Hematopoietic multipotent progenitor cell treated with erythropoietin and hydrocortisone succinate and interleukin-3 and kit ligand, for 6 days (in vitro differentiated cells): Measurements from ENCODE around the gene ZNF205.
"Not testable (repeated sequence)": the region's sequence is repeated elsewhere in the genome, so short reads cannot be mapped to it uniquely, and the experiment has no call there.

Source experiments
- DNase-seq: peaks from one replicate; pipeline ENCODE4 v3.0.0-alpha.2; 2015

Gene ZNF205

GRCh38 chr16:3112058-3112880 lies at the start of gene ZNF205:
Gene ZNF205 (plus strand): TSS chr16:3112586. CDS start chr16:3113431, 845 bp downstream.
- peak; percentile 41 for DNase-seq

DNA sequence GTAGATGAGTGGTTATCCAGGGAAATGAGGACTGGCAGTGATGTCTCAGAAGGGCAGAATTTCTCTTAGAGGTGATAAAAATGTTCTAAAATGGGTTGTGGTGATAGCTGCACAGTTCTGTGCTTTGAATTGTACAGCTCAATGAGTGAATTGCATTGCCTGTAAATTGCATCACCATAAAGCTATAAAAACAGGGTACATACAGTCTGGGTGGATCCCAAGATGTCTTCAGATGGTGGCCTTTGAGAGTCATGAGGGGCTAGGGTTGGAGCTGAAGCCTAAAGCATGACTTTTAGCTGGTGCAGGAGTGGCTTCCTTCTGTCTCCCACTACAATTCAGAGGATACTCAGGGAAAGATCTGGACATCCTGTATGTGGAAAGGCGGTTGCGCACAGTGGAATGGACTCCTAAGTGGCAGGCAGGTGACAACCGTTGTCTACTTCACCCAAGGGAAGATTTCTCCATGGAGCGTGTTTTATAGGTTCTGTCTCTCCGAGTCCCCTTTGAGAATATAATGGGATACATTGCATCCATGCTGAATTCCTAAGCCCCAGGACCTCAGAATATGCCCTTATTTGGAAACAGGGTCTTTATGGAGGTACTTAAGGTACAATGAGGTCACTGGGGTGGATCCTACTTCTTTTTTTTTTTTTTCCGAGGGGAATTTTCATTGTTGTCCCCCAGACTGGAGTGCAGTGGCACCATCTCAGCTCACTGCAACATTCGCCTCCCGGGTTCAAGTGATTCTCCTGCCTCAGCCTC lies 48.6 kb upstream of the ZNF205 start:
- no peak for DNase-seq

DNA sequence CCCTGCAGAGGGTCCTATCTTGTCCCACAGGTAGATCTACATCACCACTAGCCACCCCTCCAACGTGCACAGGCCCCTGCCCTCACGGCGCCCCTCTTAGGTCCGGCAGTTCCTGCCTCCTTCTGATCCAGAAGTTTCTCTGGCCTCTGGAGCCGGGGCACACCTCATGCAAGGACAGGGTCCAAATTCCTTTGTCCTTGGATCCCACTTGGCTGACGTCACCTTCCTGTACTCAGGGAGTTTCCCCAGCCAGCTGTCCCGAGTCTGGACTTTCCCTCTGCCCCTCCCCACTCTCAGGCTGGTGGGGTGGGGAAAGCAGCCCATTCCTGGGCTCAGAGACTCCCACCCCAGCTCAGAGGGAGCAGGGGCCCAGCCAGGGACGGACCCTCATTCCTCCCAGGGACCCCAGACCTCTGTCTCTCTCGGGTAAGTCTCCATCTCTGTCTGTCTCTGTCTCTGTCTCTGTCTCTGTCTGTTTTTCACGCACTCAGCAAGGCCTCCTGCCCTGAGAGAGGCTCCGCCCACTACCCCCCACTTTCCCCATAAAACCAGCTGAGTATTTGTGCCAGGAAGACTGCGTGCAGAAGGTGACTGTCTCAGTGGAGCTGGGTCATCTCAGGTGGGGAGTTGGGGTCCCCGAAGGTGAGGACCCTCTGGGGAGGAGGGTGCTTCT lies 47.2 kb upstream of the ZNF205 start, which contains the start of gene IL32:
Gene IL32 (plus strand): TSS at position 572 of the 673 bp plus-strand sequence. CDS start 172 bp downstream, outside the sequence.
- DNase-seq: no peak

DNA sequence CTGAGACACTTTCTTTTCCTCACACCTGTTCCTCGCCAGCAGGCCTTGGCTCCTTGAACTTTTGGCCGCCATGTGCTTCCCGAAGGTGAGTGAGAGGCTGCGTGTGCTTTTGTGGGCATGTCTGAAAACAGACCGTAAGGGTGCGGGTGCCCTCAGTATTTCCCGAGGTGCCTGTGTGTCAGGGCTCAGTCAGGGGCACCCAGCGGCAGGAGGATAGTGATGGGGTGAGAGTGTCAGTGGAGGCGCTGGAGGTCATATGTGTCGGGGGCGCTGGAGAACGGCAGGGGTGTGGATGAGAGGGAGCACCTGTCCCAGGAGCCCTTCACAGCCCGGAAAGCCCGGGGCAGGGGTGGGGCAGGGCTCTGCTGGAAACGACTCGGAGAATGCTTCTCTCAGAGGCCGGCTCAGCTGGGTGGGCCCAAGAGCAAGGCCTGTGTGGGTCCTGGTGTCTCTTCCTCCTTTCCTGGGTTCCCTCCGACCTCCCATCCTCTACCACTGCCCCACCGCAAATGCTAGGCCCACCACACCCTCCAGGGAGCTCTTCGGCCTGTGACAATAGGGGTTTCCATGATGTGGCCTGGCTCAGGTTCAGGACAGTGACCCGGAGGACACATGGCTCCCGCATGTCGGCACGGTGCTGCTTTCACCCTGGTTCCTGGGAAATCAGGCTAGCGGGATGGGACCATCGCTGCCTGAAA lies 46.5 kb upstream of the ZNF205 start:
- DNase-seq: no peak

- no peak for DNase-seq
These were observed 46.0 kb upstream of the ZNF205 start for GRCh38 chr16:3066440-3066748.

DNA sequence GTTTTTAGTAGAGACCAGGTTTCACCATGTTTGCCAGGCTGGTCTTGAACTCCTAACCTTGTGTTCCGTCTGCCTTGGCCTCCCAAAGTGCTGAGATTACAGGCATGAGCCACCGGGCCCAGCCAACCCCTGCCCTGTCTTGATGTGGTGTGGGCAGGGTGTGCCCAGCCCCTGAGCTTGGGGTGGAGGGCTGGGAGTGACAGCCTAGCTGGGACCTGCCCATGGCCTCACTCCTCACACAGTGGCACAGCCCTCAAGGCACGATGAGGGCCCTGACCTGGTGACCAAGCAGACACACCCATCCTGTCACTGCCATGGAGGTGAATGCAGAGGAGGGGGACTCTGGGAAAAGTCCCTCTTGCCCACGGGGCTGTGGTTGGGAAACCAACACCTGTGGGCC lies 43.9 kb upstream of the ZNF205 start:
- no peak for DNase-seq

DNA sequence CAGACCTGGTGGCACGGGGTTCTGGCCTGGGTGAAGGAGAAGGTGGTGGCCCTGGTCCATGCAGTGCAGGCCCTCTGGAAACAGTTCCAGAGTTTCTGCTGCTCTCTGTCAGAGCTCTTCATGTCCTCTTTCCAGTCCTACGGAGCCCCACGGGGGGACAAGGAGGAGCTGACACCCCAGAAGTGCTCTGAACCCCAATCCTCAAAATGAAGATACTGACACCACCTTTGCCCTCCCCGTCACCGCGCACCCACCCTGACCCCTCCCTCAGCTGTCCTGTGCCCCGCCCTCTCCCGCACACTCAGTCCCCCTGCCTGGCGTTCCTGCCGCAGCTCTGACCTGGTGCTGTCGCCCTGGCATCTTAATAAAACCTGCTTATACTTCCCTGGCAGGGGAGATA lies 43.2 kb upstream of the ZNF205 start:
- DNase-seq: not testable (repeated sequence)

DNA sequence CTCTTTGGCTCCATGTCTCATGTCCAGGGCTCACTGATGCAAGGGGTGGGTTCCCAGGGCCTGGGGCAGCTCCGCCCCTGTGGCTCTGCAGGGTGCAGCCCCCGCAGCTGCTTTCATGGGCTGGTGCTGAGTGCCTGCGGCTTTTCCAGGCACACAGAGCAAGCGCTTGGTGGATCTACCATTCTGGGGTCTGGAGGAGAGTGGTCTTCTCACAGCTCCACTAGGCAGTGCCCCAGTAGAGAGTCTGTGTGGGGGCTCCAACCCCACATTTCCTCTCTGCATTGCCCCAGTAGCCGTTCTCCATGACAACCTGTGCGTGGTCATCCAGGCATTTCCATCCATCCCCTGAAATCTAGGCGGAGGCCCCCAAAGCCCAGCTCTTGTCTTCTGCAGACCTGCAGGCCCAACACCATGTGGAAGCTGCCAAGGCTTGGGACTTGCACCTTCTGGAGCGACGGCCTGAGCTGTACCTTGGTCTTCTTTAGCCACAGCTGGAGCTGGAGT lies 41.7 kb upstream of the ZNF205 start:
- no peak for DNase-seq

GRCh38 chr16:3071655-3072054 lies 40.7 kb upstream of the ZNF205 start:
- no peak for DNase-seq

DNA sequence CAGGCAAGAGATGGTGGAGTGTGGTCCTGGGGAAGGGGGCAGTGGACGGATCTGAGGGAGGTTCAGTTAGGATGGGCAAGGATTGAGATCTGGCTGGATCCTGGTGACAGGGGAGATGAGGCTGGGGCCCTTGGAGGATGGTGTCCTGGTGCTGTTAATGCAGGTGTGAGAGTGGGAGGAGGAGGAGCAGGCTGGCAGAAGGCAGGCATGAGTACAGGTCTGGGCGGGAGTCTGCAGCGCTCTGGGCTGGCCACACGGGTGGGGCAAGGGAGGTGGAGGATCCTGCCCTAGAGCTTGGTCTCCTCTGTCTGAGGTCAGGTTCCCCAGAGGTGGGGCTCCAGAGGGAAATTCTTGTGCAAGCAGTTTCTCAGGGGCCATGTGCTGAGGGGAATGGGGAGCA lies 40.2 kb upstream of the ZNF205 start:
- not testable (repeated sequence) for DNase-seq

DNA sequence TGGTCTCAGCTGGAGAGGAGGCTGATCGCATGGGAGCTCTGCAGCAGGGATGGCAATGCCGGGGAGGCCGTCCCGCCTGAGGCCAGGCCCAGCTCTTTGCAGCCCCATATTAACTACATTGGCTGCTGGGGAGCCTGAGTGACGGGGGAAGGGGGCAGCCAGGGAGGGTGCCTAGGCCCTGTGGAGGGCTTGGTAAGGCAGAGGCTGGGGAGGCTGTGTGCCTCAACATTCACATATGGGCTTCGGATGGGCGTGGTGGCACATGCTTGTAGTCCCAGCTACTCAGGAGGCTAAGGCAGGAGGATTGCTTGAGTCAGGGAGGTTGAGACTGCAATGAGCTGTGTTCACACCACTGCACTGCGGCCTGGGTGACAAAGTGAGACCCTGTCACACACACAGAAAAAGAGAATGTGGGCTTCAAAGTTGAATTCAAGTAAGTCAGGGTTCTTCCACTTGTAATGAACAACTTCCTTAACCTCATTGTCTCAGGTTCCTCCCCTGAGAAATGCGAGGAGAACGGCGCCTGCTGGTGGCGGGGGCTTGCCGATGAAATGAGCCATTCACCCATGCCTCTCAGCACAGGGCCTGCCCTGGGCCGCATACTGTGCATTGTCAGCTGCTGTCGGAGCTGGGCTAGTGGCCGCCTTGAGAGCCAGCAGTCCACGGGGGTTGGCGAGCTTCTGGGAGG lies 39.7 kb upstream of the ZNF205 start:
- DNase-seq: not testable (repeated sequence)

- no peak for DNase-seq
These were observed 38.9 kb upstream of the ZNF205 start for GRCh38 chr16:3073448-3073847.

DNA sequence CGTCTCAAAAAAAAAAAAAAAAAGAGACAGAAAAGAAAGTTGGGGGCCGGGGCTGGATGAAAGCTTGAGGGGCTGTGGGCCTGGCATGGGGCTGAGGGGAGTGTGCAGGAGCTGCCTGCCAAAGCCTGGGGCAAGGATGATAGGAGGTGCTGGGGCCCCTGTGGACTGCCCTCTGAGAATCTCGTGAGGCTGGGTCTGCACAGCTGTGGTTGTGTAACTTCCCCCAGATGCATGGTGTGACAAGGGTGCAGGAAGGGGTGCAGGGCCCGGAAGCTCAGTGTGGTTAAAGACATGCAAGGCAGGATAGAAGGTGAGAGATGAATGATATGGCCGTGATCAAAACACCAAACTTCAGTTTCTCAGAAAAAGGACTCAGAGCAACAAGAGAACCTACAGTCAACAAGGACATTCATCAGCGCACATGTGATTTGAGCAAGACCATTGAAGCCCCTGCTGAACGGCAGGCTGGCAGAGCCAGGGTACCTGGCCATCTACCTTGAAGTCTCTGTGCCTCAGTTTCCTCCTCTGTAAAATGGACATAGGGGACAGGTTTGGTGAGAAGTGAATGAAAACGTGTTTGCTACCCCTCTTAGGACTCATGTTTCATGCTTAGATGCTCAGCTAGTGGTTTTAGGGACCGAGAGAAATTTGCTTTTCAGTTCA lies 37.4 kb upstream of the ZNF205 start:
- peak; percentile 80 for DNase-seq

GRCh38 chr16:3075523-3075915 lies 36.9 kb upstream of the ZNF205 start:
- no peak for DNase-seq

DNA sequence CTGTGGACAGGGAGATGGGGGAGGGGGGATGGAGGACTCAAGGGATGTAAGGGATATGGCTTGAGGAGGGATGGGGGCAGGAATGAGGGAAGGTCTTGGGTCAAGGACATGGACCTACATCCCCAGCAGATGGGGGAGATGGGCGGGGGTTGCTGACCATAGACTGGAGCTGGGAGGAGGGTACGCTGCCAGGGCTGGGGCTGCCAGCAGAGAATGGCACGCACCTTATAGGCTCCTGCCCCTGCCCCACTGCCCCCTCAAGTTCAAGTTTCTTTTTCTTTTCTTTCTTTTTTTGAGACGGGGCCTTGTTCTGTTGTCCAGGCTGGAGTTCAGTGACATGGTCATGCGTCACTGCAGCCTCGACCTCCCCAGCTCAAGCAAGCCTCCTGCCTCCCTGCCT lies 36.4 kb upstream of the ZNF205 start:
- not testable (repeated sequence) for DNase-seq

GRCh38 chr16:3076577-3076976 lies 35.8 kb upstream of the ZNF205 start:
- no peak for DNase-seq

GRCh38 chr16:3080024-3080423 lies 32.4 kb upstream of the ZNF205 start:
- DNase-seq: no peak

DNA sequence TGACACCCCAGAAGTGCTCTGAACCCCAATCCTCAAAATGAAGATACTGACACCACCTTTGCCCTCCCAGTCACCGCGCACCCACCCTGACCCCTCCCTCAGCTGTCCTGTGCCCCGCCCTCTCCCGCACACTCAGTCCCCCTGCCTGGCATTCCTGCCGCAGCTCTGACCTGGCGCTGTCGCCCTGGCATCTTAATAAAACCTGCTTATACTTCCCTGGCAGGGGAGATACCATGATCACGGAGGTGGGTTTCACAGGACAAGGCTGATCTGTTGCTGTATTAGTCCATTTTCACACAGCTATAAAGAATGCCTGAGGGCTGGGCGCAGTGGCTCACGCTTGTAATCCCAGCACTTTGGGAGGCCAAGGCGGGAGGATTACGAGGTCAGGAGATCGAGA lies 30.4 kb upstream of the ZNF205 start:
- not testable (repeated sequence) for DNase-seq

- DNase-seq: not testable (repeated sequence)
These were observed 29.0 kb upstream of the ZNF205 start for GRCh38 chr16:3083408-3083807.

DNA sequence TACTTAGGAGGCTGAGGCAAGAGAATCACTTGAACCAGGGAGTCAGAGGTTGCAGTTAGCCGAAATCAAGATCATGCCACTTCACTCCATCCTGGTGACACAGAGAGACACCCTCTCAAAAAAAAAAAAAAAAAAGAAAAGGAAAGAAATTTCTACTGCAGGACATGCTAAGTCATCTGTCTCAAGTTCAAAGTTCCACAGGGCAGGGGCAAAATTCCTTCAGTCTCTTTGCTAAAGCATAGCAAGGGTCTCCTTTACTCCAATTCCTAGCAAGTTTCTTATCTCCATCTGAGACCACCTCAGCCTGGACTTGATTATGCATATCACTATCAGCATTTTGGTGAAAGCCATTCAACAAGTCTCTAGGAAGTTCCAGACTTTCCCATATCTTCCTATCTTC lies 27.9 kb upstream of the ZNF205 start:
- DNase-seq: no peak

GRCh38 chr16:3084969-3085670 lies 27.3 kb upstream of the ZNF205 start:
- no peak for DNase-seq
